GM19467 (cell line): Measurements from ENCODE around the gene ARL4D.
"Not testable (repeated sequence)": the region's sequence is repeated elsewhere in the genome, so short reads cannot be mapped to it uniquely, and the experiment has no call there.

Experiments
- ATAC-seq: cut with Tn5 transposase; IDR thresholded peaks from one replicate; pipeline ENCODE4 v1.9.1; 2021; ENCODE audit warnings: mild to moderate bottlenecking, moderate library complexity; ENCODE audit not compliant: unreplicated experiment

Gene ARL4D

GRCh38 chr17:43419375-43419882, 20.6 kb downstream of the ARL4D start:
- ATAC-seq, result not testable (repeated sequence)

- no peak for ATAC-seq
Measured at GRCh38 chr17:43423777-43424455, 25.1 kb downstream of the ARL4D start.

GRCh38 chr17:43427362-43428043, 28.7 kb downstream of the ARL4D start:
- ATAC-seq, result no peak

GRCh38 chr17:43428524-43428923, 29.7 kb downstream of the ARL4D start:
- no peak for ATAC-seq

- ATAC-seq, result no peak
Measured at GRCh38 chr17:43430936-43431713, 32.3 kb downstream of the ARL4D start.

- no peak for ATAC-seq
Measured at GRCh38 chr17:43431714-43432523, 33.1 kb downstream of the ARL4D start.

GRCh38 chr17:43434902-43435319, 36.1 kb downstream of the ARL4D start:
- no peak for ATAC-seq

GRCh38 chr17:43437756-43438155, 39.0 kb downstream of the ARL4D start:
- no peak for ATAC-seq

- no peak for ATAC-seq
Measured at GRCh38 chr17:43438626-43439025, 39.8 kb downstream of the ARL4D start.

- ATAC-seq, result no peak
Measured at GRCh38 chr17:43439041-43439440, 40.2 kb downstream of the ARL4D start.

- ATAC-seq, result no peak
Measured at GRCh38 chr17:43442711-43443110, 43.9 kb downstream of the ARL4D start.

- no peak for ATAC-seq
Measured at GRCh38 chr17:43443381-43443780, 44.6 kb downstream of the ARL4D start.

GRCh38 chr17:43444223-43445008, 45.6 kb downstream of the ARL4D start:
- ATAC-seq, result no peak

- no peak for ATAC-seq
Measured at GRCh38 chr17:43445009-43445589, 46.3 kb downstream of the ARL4D start.

- ATAC-seq, result no peak
Measured at GRCh38 chr17:43446773-43447172, 48.0 kb downstream of the ARL4D start.

- ATAC-seq, result no peak
Measured at GRCh38 chr17:43448720-43449469, 50.1 kb downstream of the ARL4D start.

GRCh38 chr17:43449470-43450248, 50.9 kb downstream of the ARL4D start:
- no peak for ATAC-seq
